NCI-H2227 treated with DMSO at 0.1 percent for 48 hours (cell line): ENCODE measurements around the gene SLC7A6.

ENCODE experiments used
- DNase-seq: peaks from one replicate; lab custom pipeline; 2025; lab: John Stamatoyannopoulos, UW

SLC7A6 gene

GRCh38 chr16:68257251-68257905 lies 6.9 kb upstream of the SLC7A6 start:
- no peak for DNase-seq

GRCh38 chr16:68257906-68258800 lies 6.2 kb upstream of the SLC7A6 start:
- DNase-seq, result no peak

DNA sequence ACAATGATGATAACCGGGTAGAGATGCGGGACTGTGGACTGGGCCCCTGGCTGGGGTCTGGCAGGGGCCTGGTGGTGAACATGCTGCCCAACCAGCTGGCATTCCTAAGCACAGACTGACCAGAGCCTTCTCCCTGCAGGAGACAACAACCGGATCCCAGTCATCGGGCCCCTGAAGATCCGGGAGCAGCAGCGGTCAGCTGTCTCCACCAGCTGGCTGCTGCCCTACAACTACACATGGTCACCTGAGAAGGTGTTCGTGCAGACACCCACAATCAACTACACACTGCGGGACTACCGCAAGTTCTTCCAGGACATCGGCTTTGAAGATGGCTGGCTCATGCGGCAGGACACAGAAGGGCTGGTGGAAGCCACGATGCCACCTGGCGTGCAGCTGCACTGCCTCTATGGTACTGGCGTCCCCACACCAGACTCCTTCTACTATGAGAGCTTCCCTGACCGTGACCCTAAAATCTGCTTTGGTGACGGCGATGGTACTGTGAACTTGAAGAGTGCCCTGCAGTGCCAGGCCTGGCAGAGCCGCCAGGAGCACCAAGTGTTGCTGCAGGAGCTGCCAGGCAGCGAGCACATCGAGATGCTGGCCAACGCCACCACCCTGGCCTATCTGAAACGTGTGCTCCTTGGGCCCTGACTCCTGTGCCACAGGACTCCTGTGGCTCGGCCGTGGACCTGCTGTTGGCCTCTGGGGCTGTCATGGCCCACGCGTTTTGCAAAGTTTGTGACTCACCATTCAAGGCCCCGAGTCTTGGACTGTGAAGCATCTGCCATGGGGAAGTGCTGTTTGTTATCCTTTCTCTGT lies 5.1 kb upstream of the SLC7A6 start:
- no peak for DNase-seq

GRCh38 chr16:68263559-68264127 lies 683 bp upstream of the SLC7A6 start:
- no peak for DNase-seq

- DNase-seq, result no peak
Measured at GRCh38 chr16:68265078-68265920, 973 bp downstream of the SLC7A6 start.

GRCh38 chr16:68267612-68268405 lies 3.5 kb downstream of the SLC7A6 start:
- no peak for DNase-seq

GRCh38 chr16:68269793-68270192 lies 5.5 kb downstream of the SLC7A6 start:
- no peak for DNase-seq

- DNase-seq, result no peak
Measured at GRCh38 chr16:68270353-68270752, 6.0 kb downstream of the SLC7A6 start.

DNA sequence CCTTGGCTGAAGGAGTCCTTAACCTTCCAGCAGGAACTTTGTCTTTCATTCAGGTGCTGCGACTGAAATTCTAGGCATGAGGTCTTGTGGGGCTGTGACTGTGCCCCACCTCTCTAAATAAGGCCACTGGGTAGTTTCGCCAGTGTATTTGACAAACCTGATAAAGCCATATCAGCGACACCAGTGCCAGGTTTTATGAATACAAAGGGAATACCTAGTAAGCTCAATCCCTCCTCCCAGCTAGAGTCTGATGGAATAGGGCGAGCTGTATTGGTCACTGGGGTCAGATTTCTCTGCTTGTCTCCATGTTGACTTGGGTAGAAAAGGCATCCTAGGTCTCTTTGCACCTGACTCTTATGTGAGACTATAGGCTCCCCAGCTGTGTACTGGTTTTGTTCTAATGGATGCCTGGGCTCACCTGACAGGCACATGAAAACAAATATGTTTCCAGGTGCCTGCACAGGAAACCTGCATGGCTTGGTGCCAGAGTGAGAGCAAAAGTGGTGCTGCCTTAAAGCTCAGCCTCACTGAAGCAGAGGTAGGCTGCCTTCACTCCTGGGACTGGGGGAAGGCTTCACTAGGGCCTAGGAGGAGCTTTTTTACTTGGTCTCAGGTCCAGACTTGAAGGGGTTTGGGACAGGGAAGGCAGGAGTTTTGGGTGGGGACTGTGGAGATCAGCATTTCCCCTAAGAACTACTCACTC lies 8.3 kb downstream of the SLC7A6 start:
- no peak for DNase-seq

GRCh38 chr16:68273459-68273858 lies 9.1 kb downstream of the SLC7A6 start:
- DNase-seq, result no peak

DNA sequence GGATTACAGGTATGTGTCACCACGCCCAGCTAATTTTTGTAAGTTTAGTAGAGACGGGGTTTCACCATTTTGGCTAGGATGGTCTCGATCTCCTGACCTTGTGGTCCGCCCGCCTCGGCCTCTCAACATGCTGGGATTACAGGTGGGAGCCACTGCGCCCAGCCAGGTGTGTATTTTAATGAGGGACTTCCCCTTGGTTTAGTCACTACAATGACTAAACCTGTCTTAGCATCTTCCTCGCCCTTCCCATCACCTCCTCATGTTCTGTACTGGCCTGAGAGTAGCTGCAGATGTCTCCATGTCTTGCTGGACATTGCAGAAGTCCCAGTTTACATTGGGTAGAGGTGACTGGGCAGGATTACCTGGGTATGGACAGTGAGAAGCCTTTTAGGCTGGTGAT lies 9.6 kb downstream of the SLC7A6 start:
- DNase-seq, result no peak

GRCh38 chr16:68274441-68274840 lies 10.1 kb downstream of the SLC7A6 start:
- no peak for DNase-seq

DNA sequence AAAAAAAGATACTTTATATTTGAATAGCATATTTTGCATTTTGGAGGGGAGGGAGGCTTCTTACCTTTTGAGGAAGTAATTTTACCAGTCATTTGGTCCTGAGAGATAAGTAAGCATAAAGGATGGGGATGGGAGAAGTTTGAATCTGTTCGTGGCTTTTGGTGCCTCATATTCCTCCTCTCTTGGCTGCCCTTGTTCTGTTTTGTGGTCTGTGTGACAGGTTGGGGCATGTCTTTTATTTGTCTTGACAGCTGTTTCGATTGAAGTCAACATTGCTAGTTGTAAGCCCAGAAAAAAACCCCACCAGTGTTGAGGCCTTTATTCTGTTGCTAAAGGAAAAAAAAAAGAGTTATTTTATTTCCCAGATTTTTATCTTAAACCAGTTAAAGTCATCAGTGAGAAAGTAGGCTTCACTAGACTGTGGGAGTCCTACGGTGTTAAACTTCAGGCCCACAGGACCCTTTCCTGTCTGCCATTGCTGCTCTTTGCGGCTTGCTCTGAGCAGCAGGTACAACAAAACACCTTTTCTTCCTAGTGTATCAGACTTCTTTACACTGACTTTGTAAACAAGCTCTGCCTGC lies 11.4 kb downstream of the SLC7A6 start:
- DNase-seq, result no peak

GRCh38 chr16:68276223-68276622 lies 11.9 kb downstream of the SLC7A6 start:
- DNase-seq, result no peak

DNA sequence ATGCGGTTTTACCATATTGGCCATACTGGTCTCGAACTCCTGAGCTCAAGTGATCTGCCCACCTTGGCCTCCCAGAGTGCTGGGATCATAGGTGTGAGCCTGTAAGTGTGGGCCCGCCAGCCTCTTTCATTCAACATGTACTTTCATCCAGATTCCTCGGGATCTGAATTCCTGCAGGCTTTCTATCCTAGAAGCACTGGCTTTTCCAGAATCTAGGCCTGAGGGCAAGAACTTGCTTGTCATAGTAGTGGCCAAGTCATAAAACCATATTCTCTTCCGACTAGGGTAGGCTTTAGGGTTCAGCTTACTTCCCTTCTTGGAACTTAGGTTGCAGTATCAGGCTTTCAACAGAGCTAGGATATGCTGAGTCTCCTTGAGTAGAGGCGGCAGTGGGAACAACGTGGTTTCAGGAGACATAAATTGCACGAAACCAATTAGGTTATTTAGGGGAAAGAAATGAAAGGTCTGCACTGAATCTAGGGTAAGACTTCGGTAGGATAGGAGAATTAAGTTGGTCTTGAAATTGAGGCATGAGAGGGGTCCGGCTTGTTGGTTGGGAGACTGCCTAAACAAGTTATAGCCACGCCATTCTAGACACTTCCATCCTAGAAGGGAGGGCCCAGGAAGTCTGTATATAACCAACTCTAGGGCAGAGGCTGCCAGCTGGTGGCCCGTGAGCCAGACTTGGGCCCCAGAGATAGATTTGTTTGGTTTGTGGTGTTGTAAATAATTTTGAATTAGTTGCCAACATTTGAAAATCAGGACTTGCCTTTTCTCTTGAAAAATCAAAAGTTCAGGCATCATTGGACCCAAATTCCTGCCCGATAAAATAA lies 15.6 kb downstream of the SLC7A6 start:
- no peak for DNase-seq

- DNase-seq, result no peak
Measured at GRCh38 chr16:68281368-68282063, 17.2 kb downstream of the SLC7A6 start.

DNA sequence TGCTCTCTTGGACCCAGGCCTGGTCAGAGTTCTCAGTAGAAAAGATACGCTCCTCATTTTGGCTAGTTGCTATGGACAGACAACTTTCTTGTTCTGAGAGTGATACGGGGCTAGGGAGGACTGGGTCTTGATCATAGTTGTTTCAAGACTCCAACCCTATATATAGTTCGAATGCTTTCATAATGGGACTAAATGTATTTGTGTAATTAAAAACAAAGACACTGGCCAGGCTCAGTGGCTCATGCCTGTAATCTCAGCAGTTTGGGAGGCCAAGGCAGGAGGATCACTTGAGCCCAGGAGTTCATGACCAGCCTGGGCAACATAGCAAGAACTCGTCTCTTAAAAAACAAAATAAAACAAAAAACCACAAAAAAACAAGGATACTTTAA lies 17.7 kb downstream of the SLC7A6 start:
- no peak for DNase-seq

DNA sequence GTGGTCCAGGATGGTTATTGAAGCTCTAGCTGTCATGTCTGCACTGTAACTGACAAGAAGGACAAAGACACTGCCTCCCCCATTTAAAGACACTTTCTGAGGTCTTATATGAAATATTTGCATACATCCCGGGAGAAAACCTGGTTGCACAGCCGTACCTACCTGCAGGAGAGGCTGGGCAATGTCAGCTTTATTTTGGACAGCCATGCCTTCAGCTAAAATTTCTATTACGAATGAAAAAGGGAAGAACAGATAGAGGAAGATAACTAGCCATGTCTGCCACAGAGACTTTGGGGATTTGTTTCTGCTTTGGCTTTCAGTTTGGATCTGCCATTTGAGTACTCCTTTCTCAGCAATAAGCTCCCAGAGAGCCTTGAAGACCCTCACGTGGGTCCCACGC lies 19.0 kb downstream of the SLC7A6 start:
- no peak for DNase-seq
